HCT116 (cell line): ENCODE measurements around the gene PRICKLE3. TPM values are rescaled to one million over a fixed set of nuclear protein-coding genes. Genes with fewer than 3 reads are reported as not detected.
"Not testable (repeated sequence)": the region's sequence is repeated elsewhere in the genome, so short reads cannot be mapped to it uniquely, and the experiment has no call there.

Experiments used
- ATAC-seq: fragments of 200-7000 bp; cut with Tn5 transposase; 2 replicates; pipeline ENCODE4 v1.9.1; 2020; ENCODE audit warnings: mild to moderate bottlenecking, moderate library complexity
- BruUV-seq: library from RNA; stranded (reverse); fragments of 400-500 nt; replicated peaks from 2 replicates; lab custom pipeline; 2021; lab: Mats Ljungman, UMichigan
- CTCF ChIA-PET: fragments of 300-600 bp; sonication (Branson Sonifier 250); formaldehyde crosslinking; loops from one replicate; lab custom pipeline; 2021; ENCODE audit warnings: antibody characterized with exemption; lab: Charles Lee
- POLR2A ChIA-PET: fragments of 300-600, 350-600 bp; sonication (Branson Sonifier 250); formaldehyde crosslinking; loops from one replicate; lab custom pipeline; 2021; ENCODE audit warnings: antibody characterized with exemption; lab: Charles Lee
- RAD21 ChIA-PET, 2 experiments: fragments of 300-600 bp; sonication (Branson Sonifier 250); formaldehyde crosslinking; loops; one replicate each; lab custom pipeline; 2023; ENCODE audit warnings: low total read pairs in 2 of 2; ENCODE audit not compliant: uncharacterized antibody in 2 of 2, unreplicated experiment in 2 of 2, low non-redundant PET in 1 of 2; lab: Charles Lee
- DNase-seq: peaks from one replicate; pipeline ENCODE4 v3.0.0-alpha.2; 2010; ENCODE audit warnings: low read depth, low spot score
- H2AFZ ChIP-seq: fragments of 200-600 bp; shearing (Covaris generic), sonication (generic); 2 replicates; pipeline ENCODE4 v1.6.1; 2017; ENCODE audit warnings: low read depth, mixed run types, mixed read lengths, antibody characterized with exemption, low read length; ENCODE audit not compliant: poor library complexity, severe bottlenecking
- H3K27ac ChIP-seq: 2 replicates; pipeline ENCODE4 v1.5.1; 2012; ENCODE audit warnings: low read depth, low read length
- H3K27me3 ChIP-seq: fragments of 200-600 bp; sonication (generic); 2 replicates; pipeline ENCODE4 v1.6.1; 2016; ENCODE audit warnings: mixed run types, low read length, mixed read lengths; ENCODE audit not compliant: insufficient read depth
- H3K36me3 ChIP-seq, 2 experiments: fragments of 200-500 bp in 1 of 2; fragments of 200-600 bp in 1 of 2; sonication (Bioruptor generic) in 1 of 2; sonication (generic) in 1 of 2; 2 replicates each; pipeline versions ENCODE4 v1.5.1 to v1.6.1; 2014 to 2016; ENCODE audit warnings: low read length in 2 of 2, inconsistent platforms in 1 of 2, mixed read lengths in 1 of 2, mixed run types in 1 of 2; ENCODE audit not compliant: insufficient read depth in 2 of 2, control insufficient read depth in 1 of 2
- H3K4me1 ChIP-seq, 2 experiments: fragments of 200-600 bp in 1 of 2; sonication (generic) in 1 of 2; 2 replicates each; pipeline versions ENCODE4 v1.5.1 to v1.6.1; 2012 to 2017; ENCODE audit warnings: low read length in 2 of 2, inconsistent platforms in 1 of 2, mild to moderate bottlenecking in 1 of 2, mixed read lengths in 1 of 2, mixed run types in 1 of 2, moderate library complexity in 1 of 2; ENCODE audit not compliant: insufficient read depth in 2 of 2, control insufficient read depth in 1 of 2
- H3K4me2 ChIP-seq: fragments of 200-600 bp; sonication (generic); 2 replicates; pipeline ENCODE4 v1.6.1; 2017; ENCODE audit warnings: mixed run types, low read length, mixed read lengths
- H3K4me3 ChIP-seq, 2 experiments: fragments of 200-600 bp in 1 of 2; sonication (generic) in 1 of 2; replicated peaks in 1 of 2; 2 replicates each; pipeline ENCODE4 v1.5.1; 2011 to 2016; ENCODE audit warnings: low read length in 2 of 2, control low read depth in 1 of 2, low read depth in 1 of 2, mild to moderate bottlenecking in 1 of 2, mixed read lengths in 1 of 2, mixed run types in 1 of 2
- H3K79me2 ChIP-seq: fragments of 200-600 bp; sonication (generic); 2 replicates; pipeline ENCODE4 v1.6.1; 2017; ENCODE audit warnings: mild to moderate bottlenecking, mixed run types, low read length, moderate library complexity, mixed read lengths; ENCODE audit not compliant: insufficient read depth
- H3K9ac ChIP-seq: fragments of 200-600 bp; sonication (generic); 2 replicates; pipeline ENCODE4 v1.6.1; 2016; ENCODE audit warnings: low read length, mixed read lengths
- H3K9me2 ChIP-seq: fragments of 200-600 bp; sonication (generic), shearing (Covaris generic); 2 replicates; pipeline ENCODE4 v1.6.1; 2017; ENCODE audit warnings: mixed run types, mild to moderate bottlenecking, moderate library complexity; ENCODE audit not compliant: insufficient read depth
- H3K9me3 ChIP-seq, 2 experiments: fragments of 200-500 bp in 1 of 2; fragments of 200-600 bp in 1 of 2; sonication (Bioruptor generic) in 1 of 2; sonication (generic) in 1 of 2; 2 replicates each; pipeline ENCODE4 v1.6.1; 2014 to 2017; ENCODE audit warnings: low read length in 2 of 2, mixed read lengths in 2 of 2, inconsistent platforms in 1 of 2, low read depth in 1 of 2, mild to moderate bottlenecking in 1 of 2, mixed run types in 1 of 2, moderate library complexity in 1 of 2; ENCODE audit not compliant: control insufficient read depth in 1 of 2, insufficient read depth in 1 of 2
- H4K20me1 ChIP-seq: fragments of 200-600 bp; sonication (generic), shearing (Covaris generic); 2 replicates; pipeline ENCODE4 v1.6.1; 2017; ENCODE audit warnings: mixed run types, mild to moderate bottlenecking, moderate library complexity; ENCODE audit not compliant: insufficient read depth
- ATF3 ChIP-seq: IDR thresholded peaks from 2 replicates; pipeline ENCODE4 v1.6.1; 2012
- CEBPB ChIP-seq: IDR thresholded peaks from 2 replicates; pipeline ENCODE4 v1.6.1; 2012; ENCODE audit warnings: low read depth
- ELF1 ChIP-seq: IDR thresholded peaks from 2 replicates; pipeline ENCODE4 v1.6.1; 2012; ENCODE audit warnings: low read depth, borderline replicate concordance
- EZH2 ChIP-seq: fragments of 200-600 bp; sonication (generic); IDR thresholded peaks from 2 replicates; pipeline ENCODE4 v1.6.1; 2017; ENCODE audit warnings: antibody characterized with exemption, mixed run types
- FOSL1 ChIP-seq: IDR thresholded peaks from 2 replicates; pipeline ENCODE4 v1.6.1; 2012; ENCODE audit warnings: low read depth
- JUND ChIP-seq: IDR thresholded peaks from 2 replicates; pipeline ENCODE4 v1.6.1; 2012
- RAD21 ChIP-seq: IDR thresholded peaks from 2 replicates; pipeline ENCODE4 v1.6.1; 2012; ENCODE audit warnings: low read depth, mild to moderate bottlenecking
- SIN3A ChIP-seq: IDR thresholded peaks from 2 replicates; pipeline ENCODE4 v1.6.1; 2012; ENCODE audit warnings: low read depth
- SP1 ChIP-seq: IDR thresholded peaks from 2 replicates; pipeline ENCODE4 v1.6.1; 2012; ENCODE audit warnings: low read depth
- TCF7L2 ChIP-seq: IDR thresholded peaks from 2 replicates; pipeline ENCODE4 v1.7.0; 2011; ENCODE audit warnings: borderline replicate concordance, inconsistent platforms; ENCODE audit not compliant: insufficient read depth, insufficient read length; ENCODE audit errors: extremely low read depth
- YY1 ChIP-seq: IDR thresholded peaks from 2 replicates; pipeline ENCODE4 v1.6.1; 2011; ENCODE audit warnings: low read length, low read depth, moderate library complexity, mild to moderate bottlenecking; ENCODE audit not compliant: insufficient replicate concordance; ENCODE audit errors: extremely low read depth
- ZFX ChIP-seq: fragments of 450-650 bp; IDR thresholded peaks from 2 replicates; pipeline ENCODE4 v1.6.1; 2017
- intact Hi-C: fragments of 100-400 bp; cut with micrococcal nuclease; formaldehyde crosslinking; loops from 2 replicates; pipeline ENCODE4 v1.10.0; 2022
- total RNA-seq: library from RNA; stranded (reverse); gene quantifications from one replicate; pipeline ENCODE4 v1.2.1, GENCODE V29; 2021; ENCODE audit not compliant: unreplicated experiment
- TF ChIP-seq, protein P1 (sequence below): IDR thresholded peaks from 2 replicates; pipeline ENCODE4 v1.6.1; 2012; ENCODE audit warnings: low read depth
- TF ChIP-seq, protein P2 (sequence below), 3 experiments: fragments of 200-600 bp in 1 of 3; sonication (generic) in 1 of 3; IDR thresholded peaks in 2 of 3; conservative IDR thresholded peaks in 1 of 3; 2 replicates each; pipeline ENCODE4 v1.5.1; 2012 to 2017; ENCODE audit warnings: low read depth in 2 of 3, low read length in 2 of 3, antibody characterized with exemption in 1 of 3, borderline replicate concordance in 1 of 3, control low read depth in 1 of 3, mild to moderate bottlenecking in 1 of 3, mixed read lengths in 1 of 3, mixed run types in 1 of 3, moderate library complexity in 1 of 3; ENCODE audit not compliant: insufficient read depth in 1 of 3

The PRICKLE3 gene
- total RNA-seq, 1 experiment from 2014 or later, result 27.8 TPM

DNA sequence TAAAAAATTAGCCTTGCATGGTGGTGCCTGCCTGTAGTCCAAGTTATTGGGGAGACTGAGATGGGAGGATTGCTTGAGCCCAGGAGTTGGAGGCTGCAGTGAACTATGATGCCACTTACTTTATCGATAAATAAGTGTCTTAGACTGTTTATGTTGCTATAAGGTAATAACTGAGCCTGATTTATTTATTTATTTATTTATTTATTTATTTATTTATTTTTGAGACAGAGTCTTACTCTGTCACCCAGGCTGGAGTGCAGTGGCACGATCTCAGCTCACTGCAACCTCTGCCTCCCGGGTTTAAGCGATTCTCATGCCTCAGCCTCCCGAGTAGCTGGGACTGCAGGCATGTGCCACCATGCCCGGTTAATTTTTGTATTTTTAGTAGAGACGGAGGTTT, 53.9 kb downstream of the PRICKLE3 start:
- DNase-seq, H3K9me3 ChIP-seq, H3K27me3 ChIP-seq, H3K27ac ChIP-seq, H3K79me2 ChIP-seq, H2AFZ ChIP-seq, POLR2A ChIA-PET, H3K4me1 ChIP-seq, BruUV-seq, RAD21 ChIA-PET, ATAC-seq, H3K36me3 ChIP-seq, H3K4me3 ChIP-seq, H3K9ac ChIP-seq, H4K20me1 ChIP-seq, intact Hi-C loops, H3K4me2 ChIP-seq, H3K9me2 ChIP-seq, CTCF ChIA-PET: not testable (repeated sequence)

DNA sequence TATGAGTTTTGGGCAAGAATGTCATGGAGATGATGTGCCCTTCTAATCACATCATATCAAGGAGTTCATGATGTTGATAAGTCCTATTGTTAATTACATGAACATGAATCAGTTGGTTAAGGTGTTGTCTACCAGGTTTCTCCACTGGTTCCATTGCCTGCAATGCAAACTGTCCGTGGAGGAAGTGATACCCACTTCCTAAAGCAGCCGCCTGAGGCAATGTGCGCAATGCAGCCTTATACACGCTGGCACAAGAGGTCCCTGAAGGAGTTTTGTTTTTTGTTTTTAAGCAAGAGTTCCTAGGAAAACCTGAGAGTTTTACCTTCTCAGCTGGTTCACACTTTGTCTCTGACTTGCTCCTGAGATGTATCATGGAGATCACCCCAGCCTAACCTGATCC, 56.7 kb downstream of the PRICKLE3 start:
- ChIA-PET POLR2A (no interaction called here), RAD21 (no interaction called here), CTCF (no interaction called here)
- DNase-seq (no peak), ATAC-seq (no peak)
- Histone ChIP-seq H3K4me2 (no peak overlapping the region), H3K4me1 (no peaks in the 10 kb centered on the region), H3K27me3 (no peaks in the 10 kb centered on the region), H3K36me3 (no peaks in the 10 kb centered on the region), H2AFZ (no peak overlapping the region), H3K4me3 (no peak overlapping the region), H3K9ac (no peak overlapping the region), H4K20me1 (no peaks in the 10 kb centered on the region), H3K9me2 (no peaks in the 10 kb centered on the region), H3K79me2 (no peaks in the 10 kb centered on the region), H3K27ac (no peak overlapping the region), H3K9me3 (no peaks in the 10 kb centered on the region)
- BruUV-seq, result no TSS peak
- intact Hi-C loops, result no loop called here
- no peak for TF ChIP-seq FOSL1
- no peak for TF ChIP-seq CEBPB
- no peak for TF ChIP-seq SIN3A
- TF ChIP-seq RAD21, result no peak
- no peak for TF ChIP-seq ZFX
- TF ChIP-seq ATF3, result no peak
- TF ChIP-seq, protein P1, sequence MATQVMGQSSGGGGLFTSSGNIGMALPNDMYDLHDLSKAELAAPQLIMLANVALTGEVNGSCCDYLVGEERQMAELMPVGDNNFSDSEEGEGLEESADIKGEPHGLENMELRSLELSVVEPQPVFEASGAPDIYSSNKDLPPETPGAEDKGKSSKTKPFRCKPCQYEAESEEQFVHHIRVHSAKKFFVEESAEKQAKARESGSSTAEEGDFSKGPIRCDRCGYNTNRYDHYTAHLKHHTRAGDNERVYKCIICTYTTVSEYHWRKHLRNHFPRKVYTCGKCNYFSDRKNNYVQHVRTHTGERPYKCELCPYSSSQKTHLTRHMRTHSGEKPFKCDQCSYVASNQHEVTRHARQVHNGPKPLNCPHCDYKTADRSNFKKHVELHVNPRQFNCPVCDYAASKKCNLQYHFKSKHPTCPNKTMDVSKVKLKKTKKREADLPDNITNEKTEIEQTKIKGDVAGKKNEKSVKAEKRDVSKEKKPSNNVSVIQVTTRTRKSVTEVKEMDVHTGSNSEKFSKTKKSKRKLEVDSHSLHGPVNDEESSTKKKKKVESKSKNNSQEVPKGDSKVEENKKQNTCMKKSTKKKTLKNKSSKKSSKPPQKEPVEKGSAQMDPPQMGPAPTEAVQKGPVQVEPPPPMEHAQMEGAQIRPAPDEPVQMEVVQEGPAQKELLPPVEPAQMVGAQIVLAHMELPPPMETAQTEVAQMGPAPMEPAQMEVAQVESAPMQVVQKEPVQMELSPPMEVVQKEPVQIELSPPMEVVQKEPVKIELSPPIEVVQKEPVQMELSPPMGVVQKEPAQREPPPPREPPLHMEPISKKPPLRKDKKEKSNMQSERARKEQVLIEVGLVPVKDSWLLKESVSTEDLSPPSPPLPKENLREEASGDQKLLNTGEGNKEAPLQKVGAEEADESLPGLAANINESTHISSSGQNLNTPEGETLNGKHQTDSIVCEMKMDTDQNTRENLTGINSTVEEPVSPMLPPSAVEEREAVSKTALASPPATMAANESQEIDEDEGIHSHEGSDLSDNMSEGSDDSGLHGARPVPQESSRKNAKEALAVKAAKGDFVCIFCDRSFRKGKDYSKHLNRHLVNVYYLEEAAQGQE, result no peak
- TF ChIP-seq SP1, result no peak
- no peak for TF ChIP-seq JUND
- TF ChIP-seq, protein P2, sequence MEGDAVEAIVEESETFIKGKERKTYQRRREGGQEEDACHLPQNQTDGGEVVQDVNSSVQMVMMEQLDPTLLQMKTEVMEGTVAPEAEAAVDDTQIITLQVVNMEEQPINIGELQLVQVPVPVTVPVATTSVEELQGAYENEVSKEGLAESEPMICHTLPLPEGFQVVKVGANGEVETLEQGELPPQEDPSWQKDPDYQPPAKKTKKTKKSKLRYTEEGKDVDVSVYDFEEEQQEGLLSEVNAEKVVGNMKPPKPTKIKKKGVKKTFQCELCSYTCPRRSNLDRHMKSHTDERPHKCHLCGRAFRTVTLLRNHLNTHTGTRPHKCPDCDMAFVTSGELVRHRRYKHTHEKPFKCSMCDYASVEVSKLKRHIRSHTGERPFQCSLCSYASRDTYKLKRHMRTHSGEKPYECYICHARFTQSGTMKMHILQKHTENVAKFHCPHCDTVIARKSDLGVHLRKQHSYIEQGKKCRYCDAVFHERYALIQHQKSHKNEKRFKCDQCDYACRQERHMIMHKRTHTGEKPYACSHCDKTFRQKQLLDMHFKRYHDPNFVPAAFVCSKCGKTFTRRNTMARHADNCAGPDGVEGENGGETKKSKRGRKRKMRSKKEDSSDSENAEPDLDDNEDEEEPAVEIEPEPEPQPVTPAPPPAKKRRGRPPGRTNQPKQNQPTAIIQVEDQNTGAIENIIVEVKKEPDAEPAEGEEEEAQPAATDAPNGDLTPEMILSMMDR (IDR thresholded peaks at IDR 0.05 in 2 of 3, conservative IDR thresholded peaks at IDR 0.05 in 1 of 3; ENCODE audit: borderline replicate concordance in 1 of 3, insufficient read depth in 1 of 3, low read depth in 2 of 3, low read length in 2 of 3), result no peak
- TF ChIP-seq EZH2, result no peak
- no peak for TF ChIP-seq ELF1
- no peak for TF ChIP-seq TCF7L2
- TF ChIP-seq YY1, result no peak
